ENCODE measurements around the gene UBE4B.
"Not testable (repeated sequence)": the region's sequence is repeated elsewhere in the genome, so short reads cannot be mapped to it uniquely, and the experiment has no call there.

Gene UBE4B

GRCh38 chr1:10213186-10213705, 180.5 kb downstream of the UBE4B start:
- DNase-seq, result no peak

DNA sequence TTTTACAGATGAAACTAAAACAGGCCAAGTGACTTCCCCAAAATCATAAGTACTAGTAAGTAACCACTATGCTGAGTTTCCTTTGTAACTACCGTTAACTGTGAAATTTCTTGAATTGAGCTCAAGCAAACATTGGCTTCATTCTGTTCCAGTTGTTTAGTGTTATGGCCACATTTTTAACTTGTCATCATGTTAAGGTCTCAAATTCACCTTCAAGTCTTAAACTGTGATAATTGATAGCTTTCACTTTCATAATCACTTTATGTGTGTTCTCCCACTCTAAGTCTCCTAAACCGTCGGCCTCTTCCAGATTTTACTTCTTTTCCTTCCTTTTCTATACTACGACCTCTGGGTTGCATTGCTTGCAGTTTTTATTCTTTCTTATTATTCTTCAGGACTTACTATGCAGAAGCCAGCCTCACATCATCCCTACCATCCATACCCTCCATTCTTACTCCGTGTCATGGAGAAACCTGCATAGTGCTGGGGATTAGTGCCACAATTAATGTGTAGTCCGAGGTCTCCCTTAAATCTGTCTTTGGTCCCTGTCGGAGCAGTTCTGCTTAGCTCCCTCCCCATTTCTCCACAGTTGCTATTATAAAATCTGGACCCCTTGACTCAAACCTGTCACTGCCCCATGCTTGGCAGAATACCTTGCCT, 183.5 kb downstream of the UBE4B start:
- no peak for DNase-seq

DNA sequence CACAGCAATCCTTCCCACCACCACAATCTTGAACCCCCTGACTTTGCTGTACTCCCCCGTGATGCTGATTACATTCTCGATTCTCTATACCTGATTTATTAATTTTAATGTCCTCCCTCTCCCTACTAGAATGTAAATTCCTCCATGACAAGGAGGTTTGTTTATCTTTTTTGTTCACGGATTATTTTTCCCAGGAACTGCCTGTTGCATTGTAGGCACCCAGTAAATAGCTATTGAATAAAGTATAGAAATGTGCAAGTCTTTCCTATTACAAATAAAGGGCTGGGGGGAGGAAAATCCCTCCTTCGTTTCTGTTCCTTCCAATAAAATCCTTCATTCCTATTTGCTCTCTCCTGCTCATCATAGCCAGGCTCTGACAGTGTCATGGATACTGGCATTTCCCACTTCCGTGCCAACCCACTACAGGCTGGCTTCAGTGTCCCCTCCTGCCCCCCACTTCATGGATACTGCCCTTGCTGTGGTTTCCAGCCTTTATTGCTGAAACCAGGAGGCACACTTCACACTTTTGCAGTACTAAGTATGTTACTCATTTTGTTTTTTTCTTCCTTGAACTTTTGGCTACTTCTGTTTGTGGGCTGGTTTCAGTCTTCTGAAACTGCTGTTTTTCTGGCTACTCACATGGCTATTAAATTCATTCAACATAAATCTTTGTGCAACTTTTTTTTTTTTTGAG, 185.1 kb downstream of the UBE4B start:
- no peak for DNase-seq

GRCh38 chr1:10220200-10220599, 187.4 kb downstream of the UBE4B start:
- DNase-seq, result no peak

- DNase-seq, result not testable (repeated sequence)
These were observed 187.9 kb downstream of the UBE4B start for GRCh38 chr1:10220657-10221056.

DNA sequence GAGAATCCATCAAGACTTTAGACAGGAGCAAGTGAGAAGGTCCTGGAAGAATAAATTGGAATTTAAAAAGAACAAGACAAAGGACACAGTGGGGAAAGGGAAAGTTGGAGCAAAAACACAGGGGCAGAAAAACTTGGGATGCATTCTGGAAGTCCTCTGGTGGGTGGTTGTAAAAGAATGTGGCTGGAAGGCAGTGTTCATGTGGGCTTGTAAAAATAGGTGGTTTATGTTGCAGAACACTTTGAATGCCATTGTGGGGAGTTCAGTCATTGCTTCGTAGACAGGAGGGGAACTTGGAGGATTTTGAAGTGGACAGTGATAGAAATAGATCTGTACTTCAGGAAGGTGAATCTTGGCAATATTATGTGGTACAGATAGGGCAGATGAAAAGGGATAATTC, 192.8 kb downstream of the UBE4B start:
- no peak for DNase-seq

DNA sequence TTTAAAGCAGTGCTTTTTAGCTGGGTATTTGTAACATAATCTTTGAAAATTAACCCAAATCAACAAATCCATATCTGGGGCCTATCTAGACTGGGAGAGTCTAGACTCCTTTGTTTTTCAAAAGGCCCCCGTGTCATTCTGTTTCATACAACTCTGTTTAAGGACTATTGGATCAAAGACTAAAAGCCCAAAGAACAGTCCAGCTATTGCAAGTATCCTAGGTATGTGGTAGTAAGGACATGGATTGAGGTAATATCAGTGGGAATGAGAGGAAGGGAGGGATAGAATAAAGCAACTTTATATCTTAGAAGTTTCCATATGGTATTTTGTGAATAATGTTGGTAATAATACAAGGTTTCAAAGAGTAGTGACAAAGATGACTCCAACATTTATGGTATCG, 195.8 kb downstream of the UBE4B start:
- DNase-seq, result no peak

- no peak for DNase-seq
These were observed 197.1 kb downstream of the UBE4B start for GRCh38 chr1:10229903-10230302.
